ENCODE results near the gene SPRR1B. TPM values are rescaled to one million over a fixed set of nuclear protein-coding genes. Genes with fewer than 3 reads are reported as not detected.
A peak's percentile ranks its signal among the peaks of the same experiment; 100 is the strongest.
"Not testable (repeated sequence)": the region's sequence is repeated elsewhere in the genome, so short reads cannot be mapped to it uniquely, and the experiment has no call there.

Gene SPRR1B
- polyA plus RNA-seq, 2 donors = 2,433 to 2,781 TPM

DNA sequence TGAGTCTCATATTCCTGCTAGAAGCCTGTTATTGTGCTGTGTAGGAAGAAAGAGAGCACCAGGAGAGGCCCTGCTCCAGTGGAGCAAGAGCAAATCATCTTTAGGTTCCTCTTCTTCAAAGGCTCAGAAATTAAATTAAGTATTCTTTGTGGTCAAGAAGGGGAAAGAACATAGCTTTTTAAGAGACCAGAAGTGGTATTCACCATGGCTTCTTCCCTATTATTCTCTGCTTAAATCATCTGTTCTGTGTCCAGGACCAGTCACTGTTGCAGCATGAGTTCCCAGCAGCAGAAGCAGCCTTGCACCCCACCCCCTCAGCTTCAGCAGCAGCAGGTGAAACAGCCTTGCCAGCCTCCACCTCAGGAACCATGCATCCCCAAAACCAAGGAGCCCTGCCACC lies 1.1 kb downstream of the SPRR1B start:
- Histone ChIP-seq H3K4me3 (ENCODE audit: low read depth in 1 of 2, low read length in 2 of 2) (peak overlapping the region; percentile 21 to 51), H3K4me1 (ENCODE audit: control insufficient read depth in 2 of 2, insufficient read depth in 2 of 2, low read length in 1 of 2) (peaks cover 0 to 3% of the 10 kb centered on the region in 2 donors), H3K36me3 (ENCODE audit: control insufficient read depth in 2 of 2, insufficient read depth in 2 of 2, low read length in 1 of 2) (no peaks in the 10 kb centered on the region), H3K27me3 (ENCODE audit: control insufficient read depth in 1 of 2, insufficient read depth in 2 of 2, low read length in 2 of 2) (no peaks in the 10 kb centered on the region), H3K27ac (ENCODE audit: low read depth in 2 of 2, low read length in 1 of 2) (peak overlapping the region; percentile 56 to 78), H3K9me3 (ENCODE audit: control insufficient read depth in 2 of 2, insufficient read depth in 1 of 2, low read depth in 1 of 2, low read length in 1 of 2) (peaks cover 0 to 2% of the 10 kb centered on the region in 2 donors)

- Histone ChIP-seq H3K27ac (ENCODE audit: low read depth in 2 of 2, low read length in 1 of 2) (peak overlapping the region; percentile 78 to 79), H3K36me3 (ENCODE audit: control insufficient read depth in 2 of 2, insufficient read depth in 2 of 2, low read length in 1 of 2) (no peaks in the 10 kb centered on the region), H3K4me1 (ENCODE audit: control insufficient read depth in 2 of 2, insufficient read depth in 2 of 2, low read length in 1 of 2) (peaks cover 0 to 3% of the 10 kb centered on the region in 2 donors), H3K9me3 (ENCODE audit: control insufficient read depth in 2 of 2, insufficient read depth in 1 of 2, low read depth in 1 of 2, low read length in 1 of 2) (peaks cover 0 to 2% of the 10 kb centered on the region in 2 donors), H3K27me3 (ENCODE audit: control insufficient read depth in 1 of 2, insufficient read depth in 2 of 2, low read length in 2 of 2) (no peaks in the 10 kb centered on the region), H3K4me3 (ENCODE audit: low read depth in 1 of 2, low read length in 2 of 2) (peak overlapping the region; percentile 21 to 51)
- WGBS, 2 donors = 29 to 32% methylated on average over 3 of the region's 3 CpGs
Observed at GRCh38 chr1:153032677-153033308, 1.8 kb downstream of the SPRR1B start.

- Histone ChIP-seq H3K27me3 (ENCODE audit: control insufficient read depth in 1 of 2, insufficient read depth in 2 of 2, low read length in 2 of 2) (no peaks in the 10 kb centered on the region), H3K36me3 (ENCODE audit: control insufficient read depth in 2 of 2, insufficient read depth in 2 of 2, low read length in 1 of 2) (no peaks in the 10 kb centered on the region), H3K4me1 (ENCODE audit: control insufficient read depth in 2 of 2, insufficient read depth in 2 of 2, low read length in 1 of 2) (peaks cover 0 to 3% of the 10 kb centered on the region in 2 donors), H3K27ac (ENCODE audit: low read depth in 2 of 2, low read length in 1 of 2) (no peak overlapping the region), H3K9me3 (ENCODE audit: control insufficient read depth in 2 of 2, insufficient read depth in 1 of 2, low read depth in 1 of 2, low read length in 1 of 2) (no peaks in the 10 kb centered on the region), H3K4me3 (ENCODE audit: low read depth in 1 of 2, low read length in 2 of 2) (no peak overlapping the region)
- WGBS, 2 donors = 55 to 61% methylated on average over 1 of the region's 1 CpG
Observed at GRCh38 chr1:153035211-153035610, 4.2 kb downstream of the SPRR1B start.

GRCh38 chr1:153040950-153041631 lies 10.1 kb downstream of the SPRR1B start, which contains the start of gene SPRR2D:
Gene SPRR2D, minus strand, starts transcription at chr1:153041120. Its CDS starts 774 bp downstream, at chr1:153040346.
- H3K9me3 ChIP-seq (ENCODE audit: control insufficient read depth in 2 of 2, insufficient read depth in 1 of 2, low read depth in 1 of 2, low read length in 1 of 2) = no peaks in the 10 kb centered on the region
- peak within 1 kb of the TSS; percentile 27 to 42 for H3K27ac ChIP-seq (ENCODE audit: low read depth in 2 of 2, low read length in 1 of 2)
- 61 to 63% methylated on average over 4 of the region's 4 CpGs for WGBS, 2 donors
- no peak within 1 kb of the TSS for H3K4me3 ChIP-seq (ENCODE audit: low read depth in 1 of 2, low read length in 2 of 2)
- no peaks in the 10 kb centered on the region for H3K27me3 ChIP-seq (ENCODE audit: control insufficient read depth in 1 of 2, insufficient read depth in 2 of 2, low read length in 2 of 2)
- H3K36me3 ChIP-seq (ENCODE audit: control insufficient read depth in 2 of 2, insufficient read depth in 2 of 2, low read length in 1 of 2) = no peaks in the 10 kb centered on the region
- no peaks in the 10 kb centered on the region for H3K4me1 ChIP-seq (ENCODE audit: control insufficient read depth in 2 of 2, insufficient read depth in 2 of 2, low read length in 1 of 2)

DNA sequence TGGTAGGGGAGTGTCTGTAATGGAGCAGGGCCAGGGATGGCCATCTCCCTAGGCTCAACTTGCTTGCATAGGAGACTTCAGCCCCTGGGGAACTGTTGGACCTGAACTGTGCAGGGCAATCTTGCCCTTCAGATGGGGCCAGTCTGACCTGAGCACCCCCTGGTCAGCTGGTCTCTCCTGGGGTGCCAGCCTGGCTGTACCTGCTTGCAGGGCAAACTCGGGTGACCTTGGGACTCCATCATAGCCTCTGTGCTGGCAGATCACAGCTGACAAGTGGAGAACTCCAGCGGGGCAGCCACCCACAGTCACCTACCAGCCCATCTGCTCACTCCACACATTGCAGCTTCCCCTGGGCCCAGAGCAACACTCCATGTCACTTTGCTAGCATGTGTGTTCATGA lies 18.2 kb downstream of the SPRR1B start:
- peaks cover 0 to 2% of the 10 kb centered on the region in 2 donors for H3K4me1 ChIP-seq (ENCODE audit: control insufficient read depth in 2 of 2, insufficient read depth in 2 of 2, low read length in 1 of 2)
- no peaks in the 10 kb centered on the region for H3K27me3 ChIP-seq (ENCODE audit: control insufficient read depth in 1 of 2, insufficient read depth in 2 of 2, low read length in 2 of 2)
- 80 to 84% methylated on average over 2 of the region's 2 CpGs for WGBS, 2 donors
- H3K4me3 ChIP-seq (ENCODE audit: low read depth in 1 of 2, low read length in 2 of 2) = no peak overlapping the region
- H3K9me3 ChIP-seq (ENCODE audit: control insufficient read depth in 2 of 2, insufficient read depth in 1 of 2, low read depth in 1 of 2, low read length in 1 of 2) = no peaks in the 10 kb centered on the region
- H3K27ac ChIP-seq (ENCODE audit: low read depth in 2 of 2, low read length in 1 of 2) = no peak overlapping the region
- H3K36me3 ChIP-seq (ENCODE audit: control insufficient read depth in 2 of 2, insufficient read depth in 2 of 2, low read length in 1 of 2) = no peaks in the 10 kb centered on the region

- not testable (repeated sequence) for H3K4me1 ChIP-seq (ENCODE audit: control insufficient read depth in 2 of 2, insufficient read depth in 2 of 2, low read length in 1 of 2); H3K9me3 ChIP-seq (ENCODE audit: control insufficient read depth in 2 of 2, insufficient read depth in 1 of 2, low read depth in 1 of 2, low read length in 1 of 2)
Observed at GRCh38 chr1:153056111-153056510, 25.1 kb downstream of the SPRR1B start.

DNA sequence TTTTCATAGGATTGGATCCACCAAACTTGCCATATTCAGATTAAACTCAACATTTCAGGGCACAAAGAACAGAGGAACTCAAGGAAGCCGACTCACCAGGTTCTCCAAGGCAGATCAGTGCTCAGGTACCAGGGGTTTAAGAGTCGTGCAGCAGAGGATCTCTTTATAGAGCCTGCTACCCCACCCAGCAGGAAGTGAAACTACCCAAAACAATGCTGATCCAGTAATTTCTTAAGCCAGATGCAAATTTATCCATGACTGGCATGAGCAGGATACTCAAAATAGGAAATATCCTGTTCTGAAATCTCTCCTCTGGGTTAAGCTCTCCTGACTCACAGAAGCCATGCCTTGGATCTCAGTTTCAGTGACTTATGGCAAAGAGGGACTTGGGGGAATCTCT lies 26.4 kb downstream of the SPRR1B start, which contains the start of gene SPRR2A:
Gene SPRR2A, minus strand, starts transcription at position 138 of the 400 bp plus-strand sequence. CDS start 777 bp downstream, outside the sequence.
- 53% methylated on average over 2 of the region's 2 CpGs for WGBS, 2 donors
- Histone ChIP-seq H3K4me1 (ENCODE audit: control insufficient read depth in 2 of 2, insufficient read depth in 2 of 2, low read length in 1 of 2) (no peaks in the 10 kb centered on the region), H3K9me3 (ENCODE audit: control insufficient read depth in 2 of 2, insufficient read depth in 1 of 2, low read depth in 1 of 2, low read length in 1 of 2) (no peaks in the 10 kb centered on the region), H3K4me3 (ENCODE audit: low read depth in 1 of 2, low read length in 2 of 2) (peak within 1 kb of the TSS; percentile 20 to 47), H3K27ac (ENCODE audit: low read depth in 2 of 2, low read length in 1 of 2) (peak within 1 kb of the TSS; percentile 65 to 73), H3K27me3 (ENCODE audit: control insufficient read depth in 1 of 2, insufficient read depth in 2 of 2, low read length in 2 of 2) (no peaks in the 10 kb centered on the region), H3K36me3 (ENCODE audit: control insufficient read depth in 2 of 2, insufficient read depth in 2 of 2, low read length in 1 of 2) (no peaks in the 10 kb centered on the region)

More at GRCh38 chr1:153056111-153056510, 25.1 kb downstream of the SPRR1B start:
- H3K27me3 ChIP-seq (ENCODE audit: control insufficient read depth in 1 of 2, insufficient read depth in 2 of 2, low read length in 2 of 2); H3K36me3 ChIP-seq (ENCODE audit: control insufficient read depth in 2 of 2, insufficient read depth in 2 of 2, low read length in 1 of 2): not testable (repeated sequence)
- H3K4me3 ChIP-seq (ENCODE audit: low read depth in 1 of 2, low read length in 2 of 2) = peak overlapping the region; percentile 20 to 47
- WGBS, 2 donors = 48 to 52% methylated on average over 3 of the region's 3 CpGs
- H3K27ac ChIP-seq (ENCODE audit: low read depth in 2 of 2, low read length in 1 of 2) = peak overlapping the region in 1 of 2 donors; percentile 65

- H3K27ac ChIP-seq (ENCODE audit: low read depth in 2 of 2, low read length in 1 of 2) = no peak overlapping the region
- 45 to 50% methylated on average over 2 of the region's 2 CpGs for whole genome bisulfite sequencing, 2 donors
- H3K27me3 ChIP-seq (ENCODE audit: control insufficient read depth in 1 of 2, insufficient read depth in 2 of 2, low read length in 2 of 2) = no peaks in the 10 kb centered on the region
Observed at GRCh38 chr1:153058154-153058553, 27.2 kb downstream of the SPRR1B start.

GRCh38 chr1:153058826-153059784 lies 28.1 kb downstream of the SPRR1B start:
- no peaks in the 10 kb centered on the region for H3K36me3 ChIP-seq (ENCODE audit: control insufficient read depth in 2 of 2, insufficient read depth in 2 of 2, low read length in 1 of 2)
- no peak overlapping the region for H3K4me3 ChIP-seq (ENCODE audit: low read depth in 1 of 2, low read length in 2 of 2)
- H3K27me3 ChIP-seq (ENCODE audit: control insufficient read depth in 1 of 2, insufficient read depth in 2 of 2, low read length in 2 of 2) = no peaks in the 10 kb centered on the region
- 74 to 81% methylated on average over 6 of the region's 6 CpGs for WGBS, 2 donors
- no peaks in the 10 kb centered on the region for H3K9me3 ChIP-seq (ENCODE audit: control insufficient read depth in 2 of 2, insufficient read depth in 1 of 2, low read depth in 1 of 2, low read length in 1 of 2)
- H3K4me1 ChIP-seq (ENCODE audit: control insufficient read depth in 2 of 2, insufficient read depth in 2 of 2, low read length in 1 of 2) = no peaks in the 10 kb centered on the region
- H3K27ac ChIP-seq (ENCODE audit: low read depth in 2 of 2, low read length in 1 of 2) = no peak overlapping the region

More at GRCh38 chr1:153058154-153058553, 27.2 kb downstream of the SPRR1B start:
- Histone ChIP-seq H3K4me3 (ENCODE audit: low read depth in 1 of 2, low read length in 2 of 2) (no peak overlapping the region), H3K36me3 (ENCODE audit: control insufficient read depth in 2 of 2, insufficient read depth in 2 of 2, low read length in 1 of 2) (no peaks in the 10 kb centered on the region), H3K9me3 (ENCODE audit: control insufficient read depth in 2 of 2, insufficient read depth in 1 of 2, low read depth in 1 of 2, low read length in 1 of 2) (no peaks in the 10 kb centered on the region), H3K4me1 (ENCODE audit: control insufficient read depth in 2 of 2, insufficient read depth in 2 of 2, low read length in 1 of 2) (no peaks in the 10 kb centered on the region)

Data from esophagus (tissue), 2 donors.